CD4-positive, alpha-beta T cell treated with Interleukin-17A for 4 hours (primary cell): Measurements from ENCODE around the gene ZBTB18.

Experiments
- DNase-seq: peaks from one replicate; pipeline ENCODE4 v3.0.0-alpha.2; 2020; ENCODE audit warnings: mixed read lengths

The ZBTB18 gene

DNA sequence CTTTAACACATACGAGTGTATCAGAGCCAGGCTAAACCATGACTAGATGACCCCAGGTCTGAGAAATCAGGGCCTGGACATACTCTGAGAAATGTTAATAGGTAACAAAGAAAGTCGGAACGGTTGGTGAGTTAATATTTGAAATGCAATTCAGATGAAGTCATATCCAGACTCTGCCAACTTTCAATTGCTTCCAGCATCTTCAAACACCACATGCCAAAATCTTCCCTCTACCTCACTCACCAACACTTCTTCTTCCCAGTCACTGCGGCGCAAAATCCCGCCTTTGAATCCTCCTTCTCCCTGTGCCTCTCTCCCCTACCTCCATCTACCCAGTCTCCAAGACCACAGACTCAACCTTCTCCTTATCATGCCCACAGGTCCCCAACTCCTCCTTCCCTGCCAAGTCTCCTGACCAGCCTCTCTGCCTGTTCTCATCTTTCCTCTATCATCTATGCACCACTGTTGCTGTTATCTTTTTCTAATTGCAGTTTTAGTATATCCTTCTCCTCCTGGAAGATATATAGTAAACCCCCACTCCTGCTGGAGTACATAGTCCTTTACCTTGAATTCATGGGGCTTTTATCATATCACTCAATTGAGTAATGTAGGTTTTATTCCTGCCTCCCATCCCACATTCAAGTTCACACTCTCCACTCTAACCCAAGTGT lies 41.3 kb downstream of the ZBTB18 start:
- DNase-seq, result no peak

DNA sequence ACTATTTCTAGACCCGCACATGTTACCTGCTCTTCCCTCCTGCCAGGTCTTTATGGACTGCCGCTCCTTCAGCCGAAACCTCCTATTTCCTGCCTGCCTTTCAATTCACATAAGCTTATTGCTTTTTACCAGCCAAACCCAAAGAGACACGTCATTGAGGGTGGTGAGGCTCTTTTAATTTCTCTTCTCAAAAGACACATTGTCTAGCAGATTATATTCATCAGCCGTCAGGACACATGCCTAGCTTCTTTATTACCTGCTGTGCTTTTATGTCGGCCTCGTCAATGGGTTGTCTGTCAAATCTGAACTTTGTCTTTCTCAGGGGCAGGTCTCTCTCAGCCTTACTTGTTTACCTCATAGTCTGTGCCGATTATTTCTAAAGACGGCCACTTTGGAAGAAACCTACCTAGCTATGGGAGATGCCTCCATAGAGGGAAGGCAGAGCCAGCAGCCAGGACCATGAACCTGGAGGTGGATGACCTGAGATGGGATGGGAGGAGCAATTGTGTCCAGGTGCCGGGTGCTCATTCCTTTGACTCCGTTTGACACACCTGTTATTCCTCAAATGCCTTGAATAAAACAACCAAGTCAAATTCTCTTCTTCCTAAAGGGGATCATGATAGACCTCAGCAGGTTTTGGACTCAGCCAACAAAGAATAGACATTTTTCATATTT lies 42.0 kb downstream of the ZBTB18 start:
- DNase-seq, result no peak

DNA sequence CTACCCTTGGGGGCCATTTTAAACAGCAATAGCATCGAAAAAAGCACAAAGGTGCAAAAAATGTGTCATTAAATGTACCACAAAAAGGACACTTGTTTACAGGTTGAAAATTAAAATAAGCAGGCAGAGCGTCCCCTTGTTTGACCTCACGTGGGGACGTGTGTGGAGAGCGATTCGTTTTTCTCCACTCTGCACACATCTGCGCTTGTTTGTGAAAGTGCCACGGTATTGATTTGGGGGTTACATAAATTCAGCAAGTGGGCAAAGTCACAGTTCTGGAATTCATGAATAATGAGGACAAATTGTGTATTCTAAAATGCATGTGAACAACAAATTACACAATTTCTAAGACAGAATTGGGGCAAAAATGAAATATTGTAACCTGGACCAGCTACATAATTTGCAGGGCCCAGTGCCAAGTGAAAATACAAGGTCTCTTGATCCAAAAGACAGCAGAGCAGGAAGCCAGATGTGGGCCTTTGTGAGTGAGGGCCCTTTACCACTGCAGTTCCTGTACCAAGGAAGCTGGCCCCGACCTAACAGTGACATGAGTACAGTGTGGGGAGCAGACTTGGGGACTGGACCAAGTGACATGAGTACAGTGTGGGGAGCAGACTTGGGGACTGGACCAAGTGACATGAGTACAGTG lies 43.9 kb downstream of the ZBTB18 start:
- no peak for DNase-seq

GRCh38 chr1:244095529-244095911 lies 44.4 kb downstream of the ZBTB18 start:
- DNase-seq, result no peak

DNA sequence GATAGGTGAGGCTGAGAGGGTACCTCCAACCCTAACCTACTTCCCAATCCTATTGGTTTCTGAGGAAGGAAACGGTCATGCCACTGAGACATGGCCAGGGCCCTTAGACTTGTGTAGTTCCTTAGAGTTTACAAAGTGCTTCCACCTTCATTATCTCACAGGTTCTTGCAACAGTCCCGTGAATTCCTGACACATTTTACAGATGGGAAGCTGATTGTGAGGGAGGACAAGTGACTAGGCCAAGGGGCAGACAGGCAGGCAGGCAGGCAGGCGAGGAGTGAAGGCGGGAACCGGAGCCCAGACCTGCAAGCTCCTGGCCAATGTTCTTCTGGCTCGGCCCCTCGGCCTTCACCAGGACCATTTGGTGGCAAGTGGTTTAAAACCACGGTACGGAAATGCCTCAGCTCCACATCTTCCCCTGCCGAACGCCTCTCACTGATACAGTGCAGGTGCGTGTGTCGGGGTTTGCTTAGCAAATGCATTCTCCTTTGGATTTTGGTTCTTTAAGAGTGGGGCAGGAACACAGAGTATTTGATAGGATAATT lies 45.1 kb downstream of the ZBTB18 start:
- DNase-seq, result no peak

GRCh38 chr1:244096691-244097090 lies 45.6 kb downstream of the ZBTB18 start:
- DNase-seq, result no peak

- no peak for DNase-seq
Observed at GRCh38 chr1:244097523-244098405, 46.7 kb downstream of the ZBTB18 start.

DNA sequence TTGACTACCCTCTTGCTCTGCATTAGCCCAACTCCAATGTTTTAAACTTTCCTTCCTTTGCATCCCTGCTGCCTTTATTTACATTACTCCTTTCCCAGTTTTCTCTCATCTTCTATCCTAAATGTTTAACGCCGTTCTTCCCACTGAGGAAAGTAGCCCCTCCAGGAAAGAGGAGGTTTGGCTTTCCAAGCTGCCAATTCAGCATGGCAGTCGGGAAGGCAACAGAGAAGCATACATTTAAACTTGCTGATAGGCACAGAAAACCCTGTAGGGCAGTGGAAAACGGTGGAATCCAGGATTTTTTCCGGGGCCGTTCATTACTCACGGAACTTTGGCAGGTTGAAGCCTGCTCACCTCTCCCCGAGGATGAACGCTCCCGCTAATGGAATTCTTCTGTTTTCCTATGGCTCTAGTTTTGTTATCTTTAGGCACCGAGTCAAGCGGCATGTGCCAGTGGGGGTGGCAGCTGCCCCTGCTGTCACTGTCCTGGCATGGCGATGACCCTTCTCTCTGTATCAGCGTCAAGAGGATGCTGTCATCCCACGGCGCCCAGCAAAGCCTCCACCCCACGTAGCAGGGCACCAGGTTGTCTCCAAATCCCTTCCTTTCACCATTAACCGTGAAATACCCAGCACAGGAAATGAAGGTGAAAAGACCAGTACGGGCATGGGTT lies 48.3 kb downstream of the ZBTB18 start:
- no peak for DNase-seq

DNA sequence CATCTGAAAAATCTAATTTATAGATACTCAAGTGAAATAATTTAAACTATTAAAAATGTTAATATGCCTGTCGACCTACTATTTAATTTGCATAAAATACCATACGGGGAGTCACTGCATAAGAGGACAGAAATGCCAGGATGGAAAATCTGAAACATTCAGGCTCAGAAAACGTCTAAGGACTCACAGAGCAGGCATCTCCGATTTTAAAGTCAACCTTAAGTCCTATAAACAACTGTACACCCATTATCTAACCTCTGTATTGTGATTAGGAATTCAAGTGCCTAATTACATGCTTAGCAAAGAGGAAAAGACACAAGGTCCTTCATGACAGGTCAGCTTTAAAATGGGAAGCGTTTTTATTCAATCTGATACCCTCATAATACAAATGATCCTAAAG lies 49.2 kb downstream of the ZBTB18 start:
- no peak for DNase-seq

GRCh38 chr1:244100704-244101453 lies 49.8 kb downstream of the ZBTB18 start:
- peak; percentile 30 for DNase-seq

- no peak for DNase-seq
Observed at GRCh38 chr1:244102046-244102445, 51.0 kb downstream of the ZBTB18 start.

DNA sequence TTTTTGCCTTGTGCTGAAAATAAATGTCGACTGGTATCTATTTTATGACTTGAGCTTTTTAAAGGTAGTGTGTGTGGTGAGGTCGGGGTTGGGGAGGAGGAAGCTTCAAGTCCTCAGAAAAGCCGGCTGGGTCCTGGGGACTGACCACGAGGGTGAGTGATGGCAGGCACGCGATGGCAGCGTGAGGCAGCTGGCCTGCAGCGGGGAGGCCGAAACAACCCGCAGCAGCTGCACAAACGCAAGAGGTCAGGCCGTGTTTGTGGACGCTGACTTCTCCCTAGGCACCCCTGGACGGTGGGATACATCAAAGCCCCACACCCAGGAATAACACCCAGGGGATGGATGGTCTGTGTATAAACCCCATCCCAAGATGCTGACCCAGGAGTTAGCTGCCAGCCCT lies 51.4 kb downstream of the ZBTB18 start:
- DNase-seq, result no peak

DNA sequence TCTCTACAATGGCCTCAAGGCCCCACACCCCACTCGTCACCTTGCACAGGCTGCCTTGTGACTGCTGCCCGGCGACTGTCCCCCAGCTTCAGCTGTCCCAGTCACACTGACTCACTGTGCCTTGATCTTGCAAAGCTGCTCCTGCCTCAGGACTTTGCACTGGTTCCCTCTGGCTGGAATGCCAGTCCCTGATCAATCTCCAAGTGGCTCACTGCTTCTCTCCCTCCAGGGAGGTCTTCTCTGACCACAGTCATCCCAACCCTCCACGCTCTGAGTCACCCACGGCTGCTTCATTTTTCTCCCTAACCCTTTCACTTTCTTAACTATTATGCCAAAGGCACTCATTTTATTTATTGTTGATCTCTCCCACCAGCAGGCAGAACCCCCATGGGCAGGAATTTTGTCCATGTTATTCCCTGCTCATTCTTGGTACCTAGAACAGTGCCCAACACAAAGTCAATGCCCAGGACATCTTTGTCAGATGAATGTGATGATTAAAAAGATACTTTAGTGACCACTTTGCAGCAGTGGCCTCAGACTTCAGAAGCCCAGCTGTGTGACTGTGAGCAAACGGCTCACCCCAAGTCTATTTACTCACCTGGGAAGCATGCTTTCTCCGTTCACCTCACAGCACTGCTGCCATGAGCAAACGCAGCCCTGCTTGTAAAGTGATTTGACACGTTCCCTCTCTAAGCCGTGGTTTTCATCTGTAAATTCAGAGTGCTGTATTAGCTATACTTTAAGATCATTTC lies 53.4 kb downstream of the ZBTB18 start:
- DNase-seq, result no peak

GRCh38 chr1:244106176-244106575 lies 55.1 kb downstream of the ZBTB18 start:
- DNase-seq, result no peak
